Measurements from ENCODE around the gene ZNF622.
"Not testable (repeated sequence)": the region's sequence is repeated elsewhere in the genome, so short reads cannot be mapped to it uniquely, and the experiment has no call there.

The ZNF622 gene

GRCh38 chr5:16480821-16481538 is 15.4 kb upstream of the ZNF622 start:
- no peak for DNase-seq (ENCODE audit: low read depth, low spot score)

DNA sequence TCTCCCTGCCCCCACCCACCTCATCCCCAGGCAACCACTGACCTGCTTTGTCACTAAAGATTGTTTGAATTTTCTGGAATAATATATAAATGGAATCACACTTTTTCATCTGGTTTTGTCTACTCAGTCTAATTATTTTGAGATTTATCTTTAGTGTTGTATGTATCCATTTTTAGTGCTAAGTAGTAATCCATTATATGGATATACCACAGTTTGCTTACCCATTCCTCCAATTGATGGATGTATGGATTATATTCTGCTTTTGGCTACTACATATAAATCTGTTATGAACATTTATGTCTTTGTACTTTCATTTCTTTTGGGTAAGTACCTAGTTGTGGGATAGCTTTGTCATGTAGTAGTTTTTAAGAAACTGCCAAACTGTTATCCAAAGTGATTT is 14.5 kb upstream of the ZNF622 start:
- no peak for DNase-seq (ENCODE audit: low read depth, low spot score)

DNA sequence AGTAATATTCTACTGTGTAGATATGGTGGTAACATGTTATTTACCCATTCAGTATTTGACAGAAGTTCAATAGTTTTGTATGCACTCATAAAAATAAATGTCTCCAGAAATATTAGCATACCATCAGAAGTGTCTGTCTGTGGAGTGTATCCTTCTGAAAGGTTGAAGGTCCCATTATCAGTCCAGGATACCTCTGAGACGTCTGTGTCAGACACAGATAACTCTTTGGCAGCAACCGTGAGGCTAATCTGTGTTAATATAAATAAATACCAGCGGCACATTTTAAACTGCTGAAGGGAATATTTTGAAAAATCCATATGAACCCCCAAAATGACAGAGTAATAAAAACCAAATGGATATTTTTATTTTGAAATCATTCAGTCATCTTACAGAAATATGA is 11.9 kb upstream of the ZNF622 start:
- no peak for DNase-seq (ENCODE audit: low read depth, low spot score)

- not testable (repeated sequence) for DNase-seq (ENCODE audit: low read depth, low spot score)
These were observed 10.8 kb upstream of the ZNF622 start for GRCh38 chr5:16476417-16476816.

DNA sequence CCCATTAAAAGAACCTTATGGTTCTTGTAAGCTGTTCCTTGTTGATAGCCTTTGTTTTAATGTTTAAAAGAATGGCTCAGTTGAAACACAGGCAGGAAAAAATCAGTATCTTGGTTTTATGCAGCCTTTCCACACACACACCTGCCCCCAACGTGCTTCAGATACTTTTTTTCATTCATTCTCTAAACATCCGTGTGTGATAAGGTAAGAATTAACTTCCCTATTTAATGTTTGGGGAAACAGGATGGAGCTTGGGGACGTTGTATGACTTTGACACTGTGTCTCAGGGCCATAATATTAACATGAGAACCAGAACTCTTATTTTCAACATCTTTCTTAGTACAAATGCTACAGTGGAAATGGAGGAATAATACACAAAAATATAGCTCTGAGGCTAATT is 5.8 kb upstream of the ZNF622 start:
- no peak for DNase-seq (ENCODE audit: low read depth, low spot score)

DNA sequence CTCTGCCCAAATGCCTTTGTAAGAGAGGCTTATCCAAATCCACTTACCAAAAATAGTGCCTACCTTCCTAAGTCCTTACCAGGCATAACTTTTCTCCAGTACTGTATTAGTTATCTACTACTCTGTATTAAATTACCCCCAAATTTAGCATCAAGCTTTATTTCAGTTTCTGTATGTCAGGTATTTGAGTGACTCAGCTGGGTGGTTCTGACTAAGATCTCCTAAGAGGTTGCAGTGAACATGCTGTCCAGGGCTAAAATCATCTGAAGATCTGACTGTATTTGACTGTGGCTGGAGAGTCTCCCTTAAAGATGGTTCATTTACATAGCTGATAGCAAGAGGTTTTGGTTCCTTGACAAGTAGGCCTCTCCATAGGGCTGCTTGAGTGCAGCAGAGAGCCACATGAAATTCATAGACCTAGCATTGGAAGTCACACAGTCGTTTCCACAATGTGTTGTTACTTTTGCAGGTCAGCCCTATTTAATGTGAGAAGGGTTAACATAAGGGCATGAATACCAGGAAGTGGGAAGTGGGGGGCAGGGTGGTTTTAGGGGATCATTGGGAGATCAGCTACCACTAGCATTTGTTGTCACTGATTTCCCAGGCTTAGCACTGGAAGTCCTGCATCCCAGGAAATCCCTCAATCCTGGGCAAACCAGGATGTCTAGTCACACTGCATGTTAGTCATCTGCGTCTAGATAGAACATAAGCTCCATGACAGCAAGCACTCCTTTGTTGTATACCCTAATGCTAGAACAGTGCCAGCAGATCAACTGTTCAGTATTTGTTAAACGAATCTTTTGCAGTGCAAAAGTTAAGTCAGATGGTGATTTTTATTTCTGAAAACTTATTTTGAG is 2.0 kb upstream of the ZNF622 start:
- DNase-seq (ENCODE audit: low read depth, low spot score): peak; percentile 47

GRCh38 chr5:16464664-16465543 is 696 bp downstream of the ZNF622 start:
- DNase-seq (ENCODE audit: low read depth, low spot score): no peak

- DNase-seq (ENCODE audit: low read depth, low spot score): no peak
These were observed 1.4 kb downstream of the ZNF622 start for GRCh38 chr5:16464231-16464630.

DNA sequence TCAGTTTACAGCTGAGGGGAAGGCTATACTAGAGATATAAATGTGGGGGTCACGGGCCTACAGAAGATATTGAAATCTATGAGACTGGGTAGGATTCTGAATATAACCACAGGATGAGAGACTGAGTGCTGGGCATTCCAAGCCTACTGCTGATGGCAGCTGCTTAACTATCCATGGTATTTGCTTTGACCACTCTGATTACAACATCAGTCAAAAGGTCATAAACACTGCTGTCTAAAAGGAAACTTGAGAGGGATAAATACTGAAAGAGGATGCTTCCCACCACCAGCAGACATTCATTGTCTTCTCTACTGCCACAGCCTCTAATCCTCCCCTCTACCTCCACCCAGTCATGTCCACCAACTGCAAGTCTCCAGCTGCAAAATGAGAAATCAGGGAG is 3.8 kb downstream of the ZNF622 start:
- DNase-seq (ENCODE audit: low read depth, low spot score): peak; percentile 77

DNA sequence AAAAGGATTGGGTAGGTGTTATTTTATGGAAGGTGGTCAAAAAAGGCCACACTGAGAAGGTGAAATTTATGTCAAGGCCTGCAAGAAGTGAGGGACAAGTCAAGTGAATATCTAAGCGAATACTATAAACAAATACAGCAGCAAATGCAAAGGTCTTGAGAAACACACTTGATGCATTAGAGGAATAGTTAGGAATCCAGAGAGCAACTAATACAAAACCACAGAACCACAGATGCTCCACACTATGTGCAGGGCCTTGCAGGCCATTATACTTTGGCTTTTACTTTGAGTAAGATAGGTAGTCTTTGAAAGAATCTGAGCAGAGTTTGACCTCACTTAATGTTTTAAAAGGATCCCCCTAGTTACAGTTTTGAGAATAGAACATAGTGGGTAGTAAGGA is 4.6 kb downstream of the ZNF622 start:
- DNase-seq (ENCODE audit: low read depth, low spot score): peak; percentile 46

DNA sequence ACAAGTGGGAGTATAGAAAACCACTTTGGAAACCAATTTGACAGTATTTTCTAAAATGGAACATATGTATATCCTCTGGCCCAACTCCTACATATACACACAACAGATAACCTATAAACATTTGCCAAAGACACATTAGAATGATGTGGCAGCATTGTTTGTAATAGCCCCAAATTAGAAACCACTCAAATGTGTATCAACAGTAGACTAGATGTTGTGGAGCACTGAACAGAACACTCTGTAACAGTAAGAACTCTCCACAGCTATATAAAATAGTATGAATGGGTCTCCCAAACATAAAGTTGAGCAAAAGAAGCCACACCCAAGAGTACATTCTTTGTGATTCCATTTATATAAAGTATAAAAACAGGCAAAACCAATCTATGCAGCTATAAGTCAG is 6.1 kb downstream of the ZNF622 start:
- DNase-seq (ENCODE audit: low read depth, low spot score): no peak

- DNase-seq (ENCODE audit: low read depth, low spot score): no peak
These were observed 7.7 kb downstream of the ZNF622 start for GRCh38 chr5:16457853-16458252.

DNA sequence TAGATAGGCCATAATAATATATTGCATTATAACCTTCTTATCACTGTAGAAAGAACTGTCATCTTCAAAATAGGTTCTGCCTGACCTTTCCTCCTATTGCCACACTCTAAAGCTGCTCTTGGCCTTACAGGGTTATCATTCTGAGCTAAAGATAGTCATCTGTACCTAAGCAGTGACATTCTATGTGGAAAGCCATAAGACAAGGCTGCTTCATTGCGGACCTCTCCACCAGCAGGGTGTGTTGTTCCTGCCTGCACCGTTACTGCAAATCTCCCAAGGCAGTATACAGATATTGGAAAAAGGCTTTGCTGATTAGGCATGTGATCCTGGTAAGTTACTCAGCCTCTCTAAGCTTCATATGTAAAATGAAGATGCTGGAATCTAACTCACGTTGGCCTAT is 8.1 kb downstream of the ZNF622 start:
- no peak for DNase-seq (ENCODE audit: low read depth, low spot score)

- DNase-seq (ENCODE audit: low read depth, low spot score): peak; percentile 82
These were observed 9.3 kb downstream of the ZNF622 start for GRCh38 chr5:16456103-16456832.

- no peak for DNase-seq (ENCODE audit: low read depth, low spot score)
These were observed 9.9 kb downstream of the ZNF622 start for GRCh38 chr5:16455668-16456067.

- no peak for DNase-seq (ENCODE audit: low read depth, low spot score)
These were observed 10.9 kb downstream of the ZNF622 start for GRCh38 chr5:16454686-16455085.

GRCh38 chr5:16453609-16454008 is 12.0 kb downstream of the ZNF622 start:
- no peak for DNase-seq (ENCODE audit: low read depth, low spot score)

DNA sequence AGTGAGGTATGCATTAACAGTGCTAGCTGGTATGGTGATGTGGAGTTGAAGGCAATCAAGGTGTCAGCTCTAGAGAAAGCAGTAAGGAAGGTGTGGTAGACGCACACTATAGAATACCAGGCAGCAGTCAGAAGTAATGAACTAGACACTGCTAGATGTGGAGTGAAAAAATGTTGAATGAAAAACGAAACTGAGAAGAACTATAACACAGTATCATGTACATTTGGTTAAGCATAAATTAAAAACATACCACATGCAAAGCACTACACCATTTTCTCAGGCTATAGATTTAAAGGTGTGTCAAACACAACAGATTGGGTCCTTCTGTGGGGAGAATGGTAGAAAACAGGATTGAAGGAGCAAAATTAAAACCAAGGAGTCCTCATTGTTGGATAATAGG is 15.4 kb downstream of the ZNF622 start:
- no peak for DNase-seq (ENCODE audit: low read depth, low spot score)

- DNase-seq (ENCODE audit: low read depth, low spot score): no peak
These were observed 18.6 kb downstream of the ZNF622 start for GRCh38 chr5:16446993-16447392.

DNA sequence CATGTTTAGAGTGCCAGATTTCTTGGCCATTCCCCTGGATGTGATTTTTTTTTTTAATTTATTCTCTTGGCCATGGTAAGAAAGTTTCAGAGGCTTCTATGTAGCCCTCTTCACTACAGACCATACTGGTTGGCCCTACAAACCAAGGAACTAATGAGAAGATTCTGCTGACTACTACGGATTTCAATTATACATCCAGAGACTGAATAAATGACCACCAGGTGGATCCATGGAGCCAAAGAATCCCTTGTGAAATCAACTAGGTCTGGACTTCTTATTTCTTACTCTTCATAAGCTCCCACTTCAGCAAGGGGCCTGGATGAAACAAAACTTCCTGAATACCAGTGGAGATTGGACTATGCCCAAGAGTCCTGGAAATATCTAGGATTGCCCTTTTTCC is 27.6 kb downstream of the ZNF622 start:
- no peak for DNase-seq (ENCODE audit: low read depth, low spot score)

DNA sequence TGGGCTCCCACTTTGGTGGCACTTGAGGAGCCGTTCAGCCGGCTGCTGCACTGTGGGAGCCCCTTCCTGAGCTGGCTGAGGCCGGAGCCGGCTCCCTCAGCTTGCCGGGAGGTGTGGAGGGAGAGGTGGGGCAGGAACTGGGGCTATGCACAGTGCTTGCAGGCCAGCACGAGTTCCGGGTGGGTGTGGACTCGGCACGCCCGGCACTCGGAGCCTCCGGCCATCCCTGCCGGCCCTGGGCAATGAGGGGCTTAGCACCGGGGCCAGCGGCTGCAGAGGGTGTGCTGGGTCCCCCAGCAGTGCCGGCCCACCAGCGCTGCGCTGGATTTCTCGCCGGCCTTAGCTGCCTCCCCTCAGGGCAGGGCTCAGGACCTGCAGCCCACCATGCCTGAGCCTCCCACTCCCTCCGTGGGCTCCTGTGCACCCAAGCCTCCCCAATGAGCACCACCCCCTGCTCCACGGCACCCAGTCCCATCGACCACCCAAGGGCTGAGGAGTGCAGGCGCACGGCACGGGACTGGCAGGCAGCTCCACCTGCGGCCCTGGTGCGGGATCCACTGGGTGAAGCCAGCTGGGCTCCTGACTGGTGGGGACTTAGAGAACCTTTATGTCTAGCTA is 29.4 kb downstream of the ZNF622 start:
- DNase-seq (ENCODE audit: low read depth, low spot score): not testable (repeated sequence)

All from astrocyte of the hippocampus (primary cell).